ENCODE results near the gene NEDD4L.

The NEDD4L gene

DNA sequence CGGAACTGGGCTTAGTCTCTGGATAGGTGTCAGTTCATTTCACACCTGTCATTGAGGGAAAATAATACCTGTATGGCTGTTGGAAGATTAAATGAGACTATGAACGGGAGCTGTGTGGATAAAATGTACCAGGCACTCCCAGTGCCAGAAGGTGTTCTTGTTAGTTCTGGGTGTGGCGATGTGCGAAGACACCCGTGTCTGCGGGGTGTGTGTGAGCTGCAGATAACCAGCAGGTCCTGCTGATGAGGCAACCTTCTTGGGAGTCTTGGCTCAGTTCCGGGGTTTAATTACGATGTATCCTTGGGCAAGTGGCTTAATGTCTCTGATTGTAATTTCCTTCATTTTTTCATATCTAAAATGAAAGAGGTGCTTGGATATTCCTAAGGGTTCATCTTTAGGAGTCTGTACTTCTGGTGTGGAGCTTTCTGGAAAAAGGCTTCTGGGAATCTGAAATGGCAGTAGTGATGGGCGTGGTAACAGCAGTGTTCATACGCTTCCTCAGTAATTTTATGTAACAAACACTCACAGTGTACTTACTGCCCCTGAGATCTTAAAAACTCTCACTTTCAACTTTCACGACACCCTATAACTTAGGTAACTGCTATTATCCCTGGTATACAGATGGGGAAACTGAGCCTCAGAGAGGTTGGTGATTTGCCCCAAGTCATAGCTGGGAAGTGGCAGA, 35.0 kb downstream of the NEDD4L start:
- no peak for DNase-seq (ENCODE audit: low read depth)
- H3K4me3 ChIP-seq (ENCODE audit: low read depth, low read length): no peak overlapping the region

DNA sequence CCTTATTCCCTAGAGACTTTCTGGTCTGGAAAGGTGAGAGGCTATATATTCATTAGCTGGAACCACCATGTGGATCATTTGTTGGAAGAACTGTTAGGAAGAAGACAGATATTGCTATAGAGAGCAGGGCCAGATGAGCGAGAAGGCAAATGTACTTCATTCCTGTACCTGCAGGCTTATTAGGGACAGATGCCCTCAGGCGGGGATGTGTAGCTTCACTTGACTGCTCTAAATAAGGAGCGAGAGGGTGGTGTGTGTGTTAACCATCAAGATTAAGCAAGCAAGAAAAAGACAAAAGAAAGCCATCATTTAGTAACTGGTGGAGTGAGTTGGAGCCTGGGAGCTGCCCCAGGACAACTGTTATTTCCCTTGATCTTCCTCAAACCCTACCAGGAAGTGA, 36.4 kb downstream of the NEDD4L start:
- no peak overlapping the region for H3K4me3 ChIP-seq (ENCODE audit: low read depth, low read length)
- DNase-seq (ENCODE audit: low read depth): no peak

- no peak overlapping the region for H3K4me3 ChIP-seq (ENCODE audit: low read depth, low read length)
- DNase-seq (ENCODE audit: low read depth): no peak
These were observed 44.1 kb downstream of the NEDD4L start for GRCh38 chr18:58087928-58088690.

DNA sequence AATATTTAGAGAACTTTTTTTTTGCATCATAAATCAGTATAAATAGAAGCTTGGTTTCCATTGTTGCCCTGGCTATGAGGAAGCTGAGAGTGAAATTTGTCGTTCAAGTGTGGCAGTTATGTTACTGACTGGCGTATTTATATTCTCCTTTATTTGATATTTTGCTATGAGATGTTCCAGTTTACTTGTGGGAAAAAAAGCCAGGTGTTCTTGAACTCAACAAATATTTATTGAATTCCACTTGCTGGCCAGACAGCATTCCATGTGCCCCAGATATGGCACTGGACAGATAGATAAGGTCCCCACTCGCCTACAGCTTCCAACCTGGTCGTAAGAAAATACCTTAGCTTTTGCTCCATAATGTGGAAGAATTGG, 44.7 kb downstream of the NEDD4L start:
- DNase-seq (ENCODE audit: low read depth): no peak
- no peak overlapping the region for H3K4me3 ChIP-seq (ENCODE audit: low read depth, low read length)

DNA sequence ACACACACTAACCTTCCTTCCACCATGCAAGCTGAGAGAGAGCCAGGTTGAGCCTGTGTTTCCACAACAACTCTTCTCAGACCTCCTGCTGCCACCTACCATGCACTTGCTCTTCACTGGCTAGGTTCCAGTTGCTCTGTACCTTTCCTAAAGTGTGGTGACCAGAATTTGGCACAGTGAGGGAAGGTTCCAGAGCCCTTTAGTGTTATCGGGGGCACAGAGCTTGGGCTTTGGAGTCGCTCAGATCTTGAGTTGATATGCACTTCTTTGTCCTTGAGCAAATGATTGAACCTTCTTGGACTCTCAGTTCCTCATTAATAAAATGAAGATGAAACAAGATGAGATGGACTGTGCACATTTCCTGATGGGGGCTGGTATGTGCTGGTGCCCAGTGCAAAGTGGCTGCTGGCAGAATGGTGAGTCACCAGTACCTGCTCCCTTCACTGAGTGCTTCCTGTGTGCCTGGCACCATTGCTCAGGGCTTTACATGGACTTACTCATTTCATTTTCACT, 47.1 kb downstream of the NEDD4L start:
- no peak for DNase-seq (ENCODE audit: low read depth)
- H3K4me3 ChIP-seq (ENCODE audit: low read depth, low read length): no peak overlapping the region

DNA sequence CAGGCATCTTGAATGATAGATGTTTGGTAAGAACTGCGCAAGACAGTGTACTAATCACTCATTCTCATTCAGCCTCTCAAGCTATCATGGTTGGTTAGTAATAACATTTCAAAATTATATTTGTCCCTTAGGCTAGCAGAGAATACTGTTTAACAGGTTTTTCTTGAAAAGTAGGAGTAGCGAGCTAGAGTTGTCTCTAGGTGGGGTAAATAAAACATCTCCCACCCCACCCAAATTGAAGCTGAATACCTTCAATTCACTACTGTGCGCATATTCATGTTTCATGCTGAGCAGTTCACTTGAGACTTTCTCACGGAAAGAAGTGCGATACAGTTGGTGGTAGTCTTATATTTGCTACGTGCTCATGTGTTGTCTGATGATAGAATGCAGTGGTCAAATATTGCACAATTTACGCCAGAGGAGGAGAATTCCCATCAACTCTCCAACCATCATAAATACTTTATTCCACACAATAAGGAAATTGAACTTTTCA, 49.3 kb downstream of the NEDD4L start:
- no peak for DNase-seq (ENCODE audit: low read depth)
- no peak overlapping the region for H3K4me3 ChIP-seq (ENCODE audit: low read depth, low read length)

DNA sequence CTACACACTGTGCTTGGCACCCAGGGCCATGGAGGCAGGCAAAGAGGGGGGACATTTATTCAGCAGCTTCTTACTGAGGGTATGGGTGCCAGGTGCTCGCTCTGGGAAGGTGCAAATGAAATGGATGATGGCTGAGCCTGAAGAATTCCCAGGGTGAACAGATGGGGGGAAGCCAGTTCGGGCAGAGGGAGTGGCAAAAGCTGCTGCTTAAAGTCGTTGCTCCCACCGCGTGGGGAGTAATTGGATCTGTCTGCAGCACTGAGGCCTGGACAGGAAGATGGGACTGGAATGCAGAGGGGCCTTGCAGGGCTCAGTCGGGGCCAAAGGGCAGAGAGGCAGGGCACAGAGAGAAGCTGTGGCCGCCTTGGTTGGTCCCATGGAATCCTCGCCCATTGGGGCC, 51.2 kb downstream of the NEDD4L start:
- H3K4me3 ChIP-seq (ENCODE audit: low read depth, low read length): no peak overlapping the region
- DNase-seq (ENCODE audit: low read depth): no peak

DNA sequence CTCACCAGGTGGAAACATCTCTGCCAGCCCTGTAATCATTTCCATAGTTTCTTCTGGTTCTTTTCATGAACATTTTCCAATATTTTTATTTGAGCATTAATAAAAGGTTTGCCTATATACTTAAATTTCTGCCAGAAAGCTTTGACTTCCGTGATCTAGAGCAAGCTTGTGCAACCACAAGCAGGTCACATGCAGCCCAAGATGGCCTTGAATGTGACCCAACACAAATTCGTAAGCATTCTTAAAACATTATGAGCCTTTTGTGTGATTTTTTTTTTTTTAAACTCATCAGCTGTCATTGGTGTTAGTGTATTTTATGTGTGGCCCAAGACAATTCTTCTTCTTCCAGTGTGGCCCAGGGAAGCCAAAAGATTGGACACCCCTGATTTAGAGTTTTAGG, 51.6 kb downstream of the NEDD4L start:
- no peak overlapping the region for H3K4me3 ChIP-seq (ENCODE audit: low read depth, low read length)
- DNase-seq (ENCODE audit: low read depth): no peak

DNA sequence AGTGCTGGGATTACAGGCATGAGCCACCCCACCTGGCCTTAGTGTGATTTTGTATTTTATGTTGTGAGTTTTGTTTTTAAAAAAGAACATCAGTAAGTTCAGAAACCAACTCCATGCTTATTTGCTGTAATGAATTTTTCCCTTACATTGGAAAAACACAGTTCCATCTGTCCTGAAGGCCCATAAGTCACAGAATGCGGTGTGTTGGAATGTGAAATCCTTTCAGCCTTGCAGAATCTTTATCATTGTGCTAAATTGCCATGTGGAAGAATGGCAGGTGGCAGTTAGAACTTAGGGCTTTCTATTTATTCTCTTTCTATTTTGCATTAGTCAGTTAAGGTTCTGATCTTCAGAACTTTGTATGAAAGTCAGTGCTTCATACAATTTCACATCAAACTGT, 52.6 kb downstream of the NEDD4L start:
- H3K4me3 ChIP-seq (ENCODE audit: low read depth, low read length): no peak overlapping the region
- DNase-seq (ENCODE audit: low read depth): no peak

DNA sequence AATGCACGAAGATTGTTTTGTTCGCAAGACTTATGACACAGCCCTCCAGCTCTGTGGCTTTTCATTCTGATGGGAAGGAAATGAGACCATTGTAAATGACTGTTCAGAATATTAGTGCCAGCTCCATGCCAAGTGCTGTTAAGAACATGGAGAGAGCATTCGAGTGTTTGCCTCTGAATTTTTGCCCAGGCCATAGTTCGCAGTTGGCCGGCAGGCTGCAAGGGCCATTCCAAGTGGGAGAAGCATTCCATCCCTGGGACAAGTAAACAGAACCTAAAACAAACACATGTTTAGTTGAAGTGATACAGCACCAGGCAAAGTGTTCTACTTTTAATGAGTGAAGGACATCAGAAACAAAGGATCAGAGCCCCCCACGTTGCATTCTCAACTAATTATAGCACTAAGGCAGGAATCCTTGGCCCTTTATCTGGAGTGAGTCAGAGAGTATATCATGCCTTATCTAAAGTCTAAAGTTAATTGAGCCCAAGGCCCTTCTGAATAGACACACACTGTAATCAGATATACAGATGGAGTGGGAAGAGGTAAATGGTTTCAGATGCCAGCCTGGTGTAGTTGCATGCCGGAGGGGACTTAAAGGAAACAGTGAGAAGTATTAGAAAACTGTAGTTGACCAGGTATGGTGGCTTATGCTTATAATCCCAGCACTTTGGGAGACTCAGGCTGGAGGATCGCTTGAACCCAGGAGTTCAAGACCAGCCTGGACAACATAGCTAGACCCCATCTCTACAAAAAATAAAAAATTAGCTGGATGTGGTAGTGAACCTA, 53.3 kb downstream of the NEDD4L start:
- H3K4me3 ChIP-seq (ENCODE audit: low read depth, low read length): no peak overlapping the region
- no peak for DNase-seq (ENCODE audit: low read depth)

DNA sequence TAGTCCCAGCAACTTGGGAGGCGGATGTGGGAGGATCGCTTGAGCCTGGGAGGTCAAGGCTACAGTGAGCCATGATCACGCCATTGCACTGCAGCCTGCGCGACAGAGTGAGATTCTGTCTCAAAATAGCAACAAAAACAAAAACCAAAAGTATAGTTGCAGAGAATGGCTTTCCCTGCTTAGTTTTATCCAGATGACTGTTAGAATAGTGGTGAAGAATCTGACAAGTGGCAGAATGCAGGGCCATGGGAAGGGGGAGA, 53.8 kb downstream of the NEDD4L start:
- H3K4me3 ChIP-seq (ENCODE audit: low read depth, low read length): no peak overlapping the region
- DNase-seq (ENCODE audit: low read depth): no peak

DNA sequence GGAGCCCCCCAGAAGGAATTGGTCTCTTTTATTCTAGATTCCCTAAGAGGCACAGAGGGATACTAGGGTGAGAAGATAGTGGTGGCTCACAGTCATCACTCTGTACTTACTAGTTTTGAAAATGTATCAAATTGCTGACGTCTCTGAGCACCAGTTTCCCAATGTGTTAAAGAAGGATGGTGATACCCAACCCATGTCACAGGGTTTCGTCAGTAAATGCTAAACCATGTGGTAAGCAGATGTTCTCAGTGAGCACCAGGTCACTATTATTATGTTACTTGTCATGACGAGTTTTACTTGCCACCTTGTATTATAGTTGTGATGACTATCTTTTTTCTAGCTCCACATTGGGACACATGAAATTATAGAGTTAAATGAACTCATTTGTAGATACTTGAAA, 54.7 kb downstream of the NEDD4L start:
- no peak overlapping the region for H3K4me3 ChIP-seq (ENCODE audit: low read depth, low read length)
- DNase-seq (ENCODE audit: low read depth): no peak

DNA sequence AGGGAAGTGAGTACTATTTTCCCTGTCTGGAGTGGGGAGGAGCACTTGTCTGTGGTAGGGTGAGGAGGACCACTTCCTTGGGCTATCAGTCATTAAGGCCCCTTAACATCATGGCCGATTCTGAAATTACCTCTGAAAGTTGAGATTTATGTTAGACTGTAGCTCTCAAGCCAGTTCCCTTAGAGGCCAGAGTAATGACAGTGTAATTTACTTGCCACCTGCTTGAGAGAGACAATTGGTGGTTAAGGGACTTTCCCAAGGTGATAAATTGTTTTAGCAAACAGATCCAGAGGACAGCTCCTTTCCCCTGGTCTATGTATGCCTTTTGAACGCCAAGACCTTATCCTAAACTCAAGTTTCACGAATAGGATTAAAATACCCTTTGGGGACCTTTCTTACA, 56.1 kb downstream of the NEDD4L start:
- H3K4me3 ChIP-seq (ENCODE audit: low read depth, low read length): no peak overlapping the region
- no peak for DNase-seq (ENCODE audit: low read depth)

- DNase-seq (ENCODE audit: low read depth): no peak
- no peak overlapping the region for H3K4me3 ChIP-seq (ENCODE audit: low read depth, low read length)
These were observed 57.3 kb downstream of the NEDD4L start for GRCh38 chr18:58101291-58101794.

DNA sequence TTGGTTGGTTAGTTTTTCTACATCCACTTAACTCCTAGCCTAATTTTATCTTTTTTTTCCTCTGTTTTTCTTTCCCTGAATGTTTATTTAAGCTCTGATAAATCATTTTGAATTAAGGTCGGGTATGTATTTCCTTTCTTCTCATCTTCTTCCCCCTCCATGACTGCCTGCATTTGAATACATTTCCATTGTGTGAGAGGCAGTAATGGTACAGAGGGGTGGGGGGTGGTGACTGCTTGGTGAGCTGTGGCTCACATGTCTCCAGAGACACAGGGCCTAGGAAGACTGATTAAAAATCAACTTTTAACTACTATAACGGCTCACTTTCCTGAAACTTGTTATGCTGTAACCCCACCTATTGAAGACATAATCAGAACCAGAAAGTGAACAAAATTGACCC, 58.0 kb downstream of the NEDD4L start:
- H3K4me3 ChIP-seq (ENCODE audit: low read depth, low read length): no peak overlapping the region
- no peak for DNase-seq (ENCODE audit: low read depth)

- no peak for DNase-seq (ENCODE audit: low read depth)
- no peak overlapping the region for H3K4me3 ChIP-seq (ENCODE audit: low read depth, low read length)
These were observed 58.8 kb downstream of the NEDD4L start for GRCh38 chr18:58102875-58103274.

- H3K4me3 ChIP-seq (ENCODE audit: low read depth, low read length): no peak overlapping the region
- no peak for DNase-seq (ENCODE audit: low read depth)
These were observed 59.4 kb downstream of the NEDD4L start for GRCh38 chr18:58103339-58103985.

DNA sequence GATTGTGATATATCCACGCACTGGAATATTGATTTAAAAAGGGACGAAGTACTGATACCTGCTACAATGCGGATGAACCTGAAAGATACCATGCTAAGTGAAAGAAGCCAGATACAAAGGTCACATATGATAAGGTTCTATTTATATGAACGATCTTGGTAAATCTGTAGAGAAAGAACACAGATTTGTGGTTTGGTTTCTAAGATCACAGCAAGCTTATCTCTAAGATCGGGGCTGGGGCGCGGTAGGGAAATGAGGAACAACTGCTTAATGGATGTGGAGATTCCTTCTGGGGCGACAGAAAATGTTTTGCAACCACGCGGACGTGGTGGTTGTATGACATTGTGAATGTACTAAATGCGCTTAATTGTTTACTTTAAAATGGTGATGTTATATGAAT, 60.1 kb downstream of the NEDD4L start:
- no peak for DNase-seq (ENCODE audit: low read depth)
- no peak overlapping the region for H3K4me3 ChIP-seq (ENCODE audit: low read depth, low read length)

DNA sequence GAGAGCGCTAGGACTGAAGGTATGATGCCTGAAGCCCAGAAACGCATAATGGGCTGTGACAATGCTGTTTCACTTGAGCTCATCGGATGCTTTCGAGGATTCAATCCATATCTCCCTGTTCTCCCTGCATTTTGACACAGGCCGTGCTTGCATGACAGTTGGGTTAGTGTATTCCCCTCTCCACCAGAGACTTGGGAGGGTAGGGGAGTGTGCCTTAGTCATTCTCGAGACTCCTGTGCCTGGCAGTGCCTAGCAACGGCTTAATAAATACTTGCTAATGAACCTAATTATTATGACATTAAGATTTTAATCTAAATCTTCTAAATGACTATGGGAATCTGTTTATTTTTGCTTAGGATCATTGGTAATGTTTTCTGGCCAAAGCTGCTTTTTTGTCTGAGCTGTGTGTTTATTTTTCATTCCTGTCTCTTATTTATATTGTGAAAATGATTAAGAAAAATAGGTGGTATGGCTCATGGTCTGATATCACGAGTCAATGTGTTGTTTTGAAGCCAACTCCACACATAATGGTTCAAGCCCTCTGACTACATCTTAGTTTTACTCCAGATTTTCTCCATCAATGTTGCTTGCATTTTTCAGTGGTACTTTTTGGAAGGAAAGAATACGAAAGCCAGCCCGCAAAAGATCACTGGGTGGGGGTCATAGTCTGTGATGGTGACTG, 61.3 kb downstream of the NEDD4L start:
- H3K4me3 ChIP-seq (ENCODE audit: low read depth, low read length): no peak overlapping the region
- DNase-seq (ENCODE audit: low read depth): no peak
